ENCODE results near the gene ANKRD12. TPM values are rescaled to one million over a fixed set of nuclear protein-coding genes. Genes with fewer than 3 reads are reported as not detected.

The ANKRD12 gene
- total and polyA plus RNA-seq, 9 donors: 12.7 to 68.8 (median 16.9) TPM

GRCh38 chr18:9177466-9177865 is 40.9 kb downstream of the ANKRD12 start:
- no peak overlapping the region for H3K4me3 ChIP-seq (ENCODE audit: low read length)
- H3K36me3 ChIP-seq (ENCODE audit: control insufficient read depth, insufficient read depth, low read length): no peaks in the 10 kb centered on the region
- H3K4me1 ChIP-seq (ENCODE audit: control insufficient read depth, insufficient read depth, low read length): peaks cover 2% of the 10 kb centered on the region
- WGBS (ENCODE audit: insufficient coverage): 60% methylated on average over 1 of the region's 4 CpGs
- no peak overlapping the region for H3K27ac ChIP-seq (ENCODE audit: low read length)
- H3K27me3 ChIP-seq (ENCODE audit: control insufficient read depth, insufficient read depth, low read length): no peaks in the 10 kb centered on the region
- no peaks in the 10 kb centered on the region for H3K9me3 ChIP-seq (replicated peaks; ENCODE audit: control insufficient read depth, low read depth, low read length)
- no peak for DNase-seq

GRCh38 chr18:9178557-9178956 is 42.0 kb downstream of the ANKRD12 start:
- Histone ChIP-seq H3K4me1 (ENCODE audit: control insufficient read depth, insufficient read depth, low read length) (peaks cover 2% of the 10 kb centered on the region), H3K27ac (ENCODE audit: low read length) (no peak overlapping the region), H3K27me3 (ENCODE audit: control insufficient read depth, insufficient read depth, low read length) (no peaks in the 10 kb centered on the region), H3K4me3 (ENCODE audit: low read length) (no peak overlapping the region), H3K36me3 (ENCODE audit: control insufficient read depth, insufficient read depth, low read length) (no peaks in the 10 kb centered on the region), H3K9me3 (replicated peaks; ENCODE audit: control insufficient read depth, low read depth, low read length) (no peaks in the 10 kb centered on the region)
- no peak for DNase-seq
- WGBS (ENCODE audit: insufficient coverage): no CpG with 5 or more reads among the region's 1 CpG

- H3K4me3 ChIP-seq (ENCODE audit: low read length): no peak overlapping the region
- no CpG with 5 or more reads among the region's 3 CpGs for WGBS (ENCODE audit: insufficient coverage)
- no peak overlapping the region for H3K27ac ChIP-seq (ENCODE audit: low read length)
- H3K27me3 ChIP-seq (ENCODE audit: control insufficient read depth, insufficient read depth, low read length): no peaks in the 10 kb centered on the region
- DNase-seq: no peak
- H3K36me3 ChIP-seq (ENCODE audit: control insufficient read depth, insufficient read depth, low read length): peaks cover 3% of the 10 kb centered on the region
- H3K9me3 ChIP-seq (replicated peaks; ENCODE audit: control insufficient read depth, low read depth, low read length): no peaks in the 10 kb centered on the region
- no peaks in the 10 kb centered on the region for H3K4me1 ChIP-seq (ENCODE audit: control insufficient read depth, insufficient read depth, low read length)
Measured at GRCh38 chr18:9181275-9181674, 44.7 kb downstream of the ANKRD12 start.

- no peaks in the 10 kb centered on the region for H3K4me1 ChIP-seq (ENCODE audit: control insufficient read depth, insufficient read depth, low read length)
- H3K27me3 ChIP-seq (ENCODE audit: control insufficient read depth, insufficient read depth, low read length): no peaks in the 10 kb centered on the region
- H3K36me3 ChIP-seq (ENCODE audit: control insufficient read depth, insufficient read depth, low read length): peaks cover 5% of the 10 kb centered on the region
- no peak overlapping the region for H3K27ac ChIP-seq (ENCODE audit: low read length)
- H3K9me3 ChIP-seq (replicated peaks; ENCODE audit: control insufficient read depth, low read depth, low read length): no peaks in the 10 kb centered on the region
- no CpG with 5 or more reads among the region's 5 CpGs for WGBS (ENCODE audit: insufficient coverage)
- H3K4me3 ChIP-seq (ENCODE audit: low read length): no peak overlapping the region
- DNase-seq: no peak
Measured at GRCh38 chr18:9182852-9183399, 46.3 kb downstream of the ANKRD12 start.

- 86% methylated on average over 4 of the region's 4 CpGs for WGBS (ENCODE audit: insufficient coverage)
- Histone ChIP-seq H3K27me3 (ENCODE audit: control insufficient read depth, insufficient read depth, low read length) (no peaks in the 10 kb centered on the region), H3K4me1 (ENCODE audit: control insufficient read depth, insufficient read depth, low read length) (no peaks in the 10 kb centered on the region), H3K4me3 (ENCODE audit: low read length) (no peak overlapping the region), H3K36me3 (ENCODE audit: control insufficient read depth, insufficient read depth, low read length) (peaks cover 16% of the 10 kb centered on the region), H3K9me3 (replicated peaks; ENCODE audit: control insufficient read depth, low read depth, low read length) (no peaks in the 10 kb centered on the region), H3K27ac (ENCODE audit: low read length) (no peak overlapping the region)
- DNase-seq: no peak
Measured at GRCh38 chr18:9184998-9185613, 48.5 kb downstream of the ANKRD12 start.

- Histone ChIP-seq H3K4me1 (ENCODE audit: control insufficient read depth, insufficient read depth, low read length) (no peaks in the 10 kb centered on the region), H3K4me3 (ENCODE audit: low read length) (no peak overlapping the region), H3K27ac (ENCODE audit: low read length) (no peak overlapping the region), H3K27me3 (ENCODE audit: control insufficient read depth, insufficient read depth, low read length) (no peaks in the 10 kb centered on the region), H3K36me3 (ENCODE audit: control insufficient read depth, insufficient read depth, low read length) (peaks cover 16% of the 10 kb centered on the region), H3K9me3 (replicated peaks; ENCODE audit: control insufficient read depth, low read depth, low read length) (no peaks in the 10 kb centered on the region)
- WGBS (ENCODE audit: insufficient coverage): no CpG with 5 or more reads among the region's 3 CpGs
- no peak for DNase-seq
Measured at GRCh38 chr18:9188359-9189231, 52.0 kb downstream of the ANKRD12 start.

GRCh38 chr18:9189491-9189890 is 52.9 kb downstream of the ANKRD12 start:
- Histone ChIP-seq H3K4me1 (ENCODE audit: control insufficient read depth, insufficient read depth, low read length) (no peaks in the 10 kb centered on the region), H3K27ac (ENCODE audit: low read length) (no peak overlapping the region), H3K4me3 (ENCODE audit: low read length) (no peak overlapping the region), H3K9me3 (replicated peaks; ENCODE audit: control insufficient read depth, low read depth, low read length) (no peaks in the 10 kb centered on the region), H3K27me3 (ENCODE audit: control insufficient read depth, insufficient read depth, low read length) (no peaks in the 10 kb centered on the region), H3K36me3 (ENCODE audit: control insufficient read depth, insufficient read depth, low read length) (peaks cover 13% of the 10 kb centered on the region)
- WGBS (ENCODE audit: insufficient coverage): no CpG with 5 or more reads among the region's 2 CpGs
- DNase-seq: no peak

- H3K27me3 ChIP-seq (ENCODE audit: control insufficient read depth, insufficient read depth, low read length): no peaks in the 10 kb centered on the region
- no peak overlapping the region for H3K27ac ChIP-seq (ENCODE audit: low read length)
- H3K4me1 ChIP-seq (ENCODE audit: control insufficient read depth, insufficient read depth, low read length): no peaks in the 10 kb centered on the region
- H3K9me3 ChIP-seq (replicated peaks; ENCODE audit: control insufficient read depth, low read depth, low read length): no peaks in the 10 kb centered on the region
- H3K4me3 ChIP-seq (ENCODE audit: low read length): no peak overlapping the region
- H3K36me3 ChIP-seq (ENCODE audit: control insufficient read depth, insufficient read depth, low read length): peaks cover 16% of the 10 kb centered on the region
- no peak for DNase-seq
- 79% methylated on average over 2 of the region's 2 CpGs for WGBS (ENCODE audit: insufficient coverage)
Measured at GRCh38 chr18:9191658-9192256, 55.2 kb downstream of the ANKRD12 start.

GRCh38 chr18:9193031-9193430 is 56.5 kb downstream of the ANKRD12 start:
- Histone ChIP-seq H3K4me3 (ENCODE audit: low read length) (no peak overlapping the region), H3K36me3 (ENCODE audit: control insufficient read depth, insufficient read depth, low read length) (peaks cover 13% of the 10 kb centered on the region), H3K9me3 (replicated peaks; ENCODE audit: control insufficient read depth, low read depth, low read length) (no peaks in the 10 kb centered on the region), H3K4me1 (ENCODE audit: control insufficient read depth, insufficient read depth, low read length) (no peaks in the 10 kb centered on the region), H3K27me3 (ENCODE audit: control insufficient read depth, insufficient read depth, low read length) (no peaks in the 10 kb centered on the region), H3K27ac (ENCODE audit: low read length) (no peak overlapping the region)
- no peak for DNase-seq
- 100% methylated on average over 2 of the region's 2 CpGs for WGBS (ENCODE audit: insufficient coverage)

GRCh38 chr18:9196568-9196967 is 60.0 kb downstream of the ANKRD12 start:
- Histone ChIP-seq H3K4me3 (ENCODE audit: low read length) (no peak overlapping the region), H3K27ac (ENCODE audit: low read length) (no peak overlapping the region), H3K4me1 (ENCODE audit: control insufficient read depth, insufficient read depth, low read length) (no peaks in the 10 kb centered on the region), H3K36me3 (ENCODE audit: control insufficient read depth, insufficient read depth, low read length) (peaks cover 2% of the 10 kb centered on the region), H3K9me3 (replicated peaks; ENCODE audit: control insufficient read depth, low read depth, low read length) (no peaks in the 10 kb centered on the region), H3K27me3 (ENCODE audit: control insufficient read depth, insufficient read depth, low read length) (no peaks in the 10 kb centered on the region)
- no CpG with 5 or more reads among the region's 4 CpGs for WGBS (ENCODE audit: insufficient coverage)
- no peak for DNase-seq

All from muscle of leg (tissue), 11 donors.